GM12878 (cell line): Measurements from ENCODE around the gene LILRB5. TPM values are rescaled to one million over a fixed set of nuclear protein-coding genes. Genes with fewer than 3 reads are reported as not detected.

ENCODE experiments used
- ATAC-seq: fragments of 200-7000 bp; cut with Tn5 transposase; 3 replicates; pipeline ENCODE4 v1.9.1; 2020; ENCODE audit warnings: mild to moderate bottlenecking, moderate library complexity
- BruUV-seq: library from RNA; stranded (reverse); fragments of 400-500 nt; replicated peaks from 2 replicates; lab custom pipeline; 2021; lab: Mats Ljungman, UMichigan
- CTCF ChIA-PET: fragments of 300-600 bp; sonication (Branson Sonifier 250); formaldehyde crosslinking; extraction: SDS; loops from one replicate; lab custom pipeline; 2021; ENCODE audit warnings: inconsistent platforms; lab: Yijun Ruan, JAX
- POLR2A ChIA-PET: fragments of 350-600 bp; formaldehyde crosslinking; extraction: SDS; loops from one replicate; lab custom pipeline; 2021; ENCODE audit warnings: inconsistent platforms; lab: Charles Lee
- RAD21 ChIA-PET: fragments of 300-600 bp; sonication (Branson Sonifier 250); formaldehyde crosslinking; loops from one replicate; lab custom pipeline; 2023; ENCODE audit warnings: antibody characterized with exemption; ENCODE audit not compliant: unreplicated experiment; lab: Charles Lee
- SMC1A ChIA-PET: fragments of 300-600 bp; sonication (Branson Sonifier 250); formaldehyde crosslinking; loops from one replicate; lab custom pipeline; 2023; ENCODE audit not compliant: unreplicated experiment, uncharacterized antibody; lab: Charles Lee
- DNase-seq: peaks from one replicate; pipeline ENCODE4 v3.0.0-alpha.2; 2011; ENCODE audit warnings: low read depth, low spot score
- FAIRE-seq: peaks from 3 replicates; lab custom pipeline; 2011; peaks lifted over from hg19 to GRCh38; lab: Jason Lieb, UNC
- H2AFZ ChIP-seq: 2 replicates; pipeline ENCODE4 v1.6.0; 2011; ENCODE audit warnings: low read depth, low read length, control low read depth; ENCODE audit not compliant: control insufficient read depth
- H3K27ac ChIP-seq: 2 replicates; pipeline ENCODE4 v1.5.1; 2011; ENCODE audit warnings: control low read depth; ENCODE audit not compliant: control insufficient read depth, insufficient read depth
- H3K27me3 ChIP-seq, 2 experiments: replicated peaks in 1 of 2; 2 replicates each; pipeline versions ENCODE4 v1.6.0 to v1.6.1; 2011; ENCODE audit warnings: low read length in 1 of 2; ENCODE audit not compliant: control insufficient read depth in 2 of 2, insufficient read depth in 2 of 2
- H3K36me3 ChIP-seq, 2 experiments: 2 replicates each; pipeline ENCODE4 v1.5.1; 2011; ENCODE audit warnings: low read length in 1 of 2; ENCODE audit not compliant: control insufficient read depth in 2 of 2, insufficient read depth in 2 of 2
- H3K4me1 ChIP-seq: 2 replicates; pipeline ENCODE4 v1.6.1; 2011; ENCODE audit warnings: mild to moderate bottlenecking, low read length, moderate library complexity, mixed read lengths; ENCODE audit not compliant: control insufficient read depth, insufficient read depth
- H3K4me2 ChIP-seq: 2 replicates; pipeline ENCODE4 v1.6.0; 2011; ENCODE audit warnings: control low read depth; ENCODE audit not compliant: control insufficient read depth, insufficient read depth
- H3K4me3 ChIP-seq: fragments of 200-600 bp; sonication (generic); 2 replicates; pipeline ENCODE4 v1.5.1; 2016
- H3K79me2 ChIP-seq: 2 replicates; pipeline ENCODE4 v1.6.0; 2011; ENCODE audit warnings: low read length; ENCODE audit not compliant: control insufficient read depth, insufficient read depth
- H3K9ac ChIP-seq: 2 replicates; pipeline ENCODE4 v1.8.0; 2011; ENCODE audit warnings: low read length, control low read depth, mixed read lengths; ENCODE audit not compliant: control insufficient read depth, insufficient read depth
- H3K9me3 ChIP-seq: replicated peaks from 3 replicates; pipeline ENCODE4 v1.5.1; 2011; ENCODE audit warnings: mild to moderate bottlenecking, low read length; ENCODE audit not compliant: control insufficient read depth, insufficient read depth
- H4K20me1 ChIP-seq: 2 replicates; pipeline ENCODE4 v1.6.0; 2011; ENCODE audit not compliant: control insufficient read depth, insufficient read depth
- EED ChIP-seq: sonication (generic); IDR thresholded peaks from 2 replicates; pipeline ENCODE4 v1.6.1; 2016; ENCODE audit warnings: antibody characterized with exemption, low read depth
- EZH2 ChIP-seq: IDR thresholded peaks from 2 replicates; pipeline ENCODE4 v1.6.1; 2012; ENCODE audit warnings: low read depth, mild to moderate bottlenecking, control low read depth, inconsistent platforms, low read length, borderline replicate concordance; ENCODE audit not compliant: control insufficient read depth
- HDGF ChIP-seq: fragments of 450-650 bp; IDR thresholded peaks from 2 replicates; pipeline ENCODE4 v1.6.1; 2016; ENCODE audit warnings: antibody characterized with exemption
- MAX ChIP-seq: IDR thresholded peaks from 2 replicates; pipeline ENCODE4 v1.6.1; 2012; ENCODE audit warnings: low read depth, low read length, improper control_type of control experiment
- MTA3 ChIP-seq: IDR thresholded peaks from 2 replicates; pipeline ENCODE4 v1.6.1; 2012; ENCODE audit warnings: low read length, inconsistent platforms, borderline replicate concordance
- MXI1 ChIP-seq: fragments of 150-350 bp; IDR thresholded peaks from 2 replicates; pipeline ENCODE4 v1.6.1; 2011; ENCODE audit warnings: low read depth, mild to moderate bottlenecking, inconsistent platforms, low read length, improper control_type of control experiment
- NFXL1 ChIP-seq: fragments of 450-650 bp; IDR thresholded peaks from 2 replicates; pipeline ENCODE4 v1.6.1; 2017; ENCODE audit warnings: antibody characterized with exemption, mild to moderate bottlenecking, borderline replicate concordance
- NFYA ChIP-seq: IDR thresholded peaks from 2 replicates; pipeline ENCODE4 v1.6.1; 2011; ENCODE audit warnings: low read depth, mild to moderate bottlenecking, low read length, improper control_type of control experiment, borderline replicate concordance
- RB1 ChIP-seq: fragments of 450-650 bp; formaldehyde crosslinking; IDR thresholded peaks from 2 replicates; pipeline ENCODE4 v1.6.1; 2017; ENCODE audit warnings: mild to moderate bottlenecking, borderline replicate concordance
- RFX5 ChIP-seq: IDR thresholded peaks from 2 replicates; pipeline ENCODE4 v1.6.1; 2011; ENCODE audit warnings: low read depth, low read length, improper control_type of control experiment
- RUNX3 ChIP-seq: IDR thresholded peaks from 2 replicates; pipeline ENCODE4 v1.6.1; 2012; ENCODE audit warnings: low read length, inconsistent platforms
- SRF ChIP-seq, 2 experiments: IDR thresholded peaks; 2 replicates each; pipeline ENCODE4 v1.6.1; 2011; ENCODE audit warnings: low read depth in 2 of 2, low read length in 2 of 2, mild to moderate bottlenecking in 1 of 2, moderate library complexity in 1 of 2
- ZNF274 ChIP-seq: IDR thresholded peaks from one replicate; pipeline ENCODE4 v1.8.0; 2011; ENCODE audit not compliant: insufficient read length, insufficient read depth
- WGBS: methylation state at CpG from one replicate; pipeline ENCODE4 v1.1.6; 2016; ENCODE audit warnings: low lambda C conversion rate; ENCODE audit not compliant: insufficient replicate concordance, insufficient coverage; ENCODE audit errors: missing lambda C conversion rate; 5-methylcytosine and 5-hydroxymethylcytosine counted together
- in situ Hi-C: fragments of 300-500 bp; cut with MboI; formaldehyde crosslinking; loops from 9 replicates; pipeline ENCODE4 v1.14.3; 2018; ENCODE audit warnings: mixed read lengths
- intact Hi-C: fragments of 100-400 bp; cut with micrococcal nuclease; formaldehyde crosslinking; loops from one replicate; pipeline ENCODE4 v1.14.2; 2022; ENCODE audit not compliant: unreplicated experiment
- polyA plus RNA-seq, 11 experiments: library from polyadenylated mRNA; depleted of rRNA in 4 of 11; unstranded in 6 of 11; stranded (reverse) in 5 of 11; fragments of >200 nt; fragmentation: Nextera tagmentation in 4 of 11; fragmentation: Illumina TruSeq in 1 of 11; extraction: Ambion mirVana in 4 of 11; extraction: Trizol in 1 of 11; gene quantifications; 1 replicate in 1 of 11; 2 replicates in 10 of 11; pipeline versions ENCODE4 v1.2.1 to v1.2.3, GENCODE V29; 2011 to 2016; ENCODE audit warnings: inconsistent platforms in 2 of 11, missing spikeins in 2 of 11, low read depth in 1 of 11
- total RNA-seq, 4 experiments: library from RNA; depleted of rRNA in 3 of 4; stranded (reverse); fragments of >200 nt in 3 of 4; fragmentation: Illumina TruSeq in 1 of 4; extraction: Trizol in 1 of 4; gene quantifications; 2 replicates each; pipeline versions ENCODE4 v1.2.1 to v1.2.3, GENCODE V29; 2013 to 2021
- TF ChIP-seq, protein P1 (sequence below): IDR thresholded peaks from 2 replicates; pipeline ENCODE4 v1.6.1; 2012; ENCODE audit warnings: low read depth, low read length, improper control_type of control experiment

Gene LILRB5
- total and polyA plus RNA-seq, 10 of the 15 experiments (the other 5 are each of a cell fraction or from before 2014, with no cell fraction given): 0.01 to 0.13 TPM; not detected in 8

DNA sequence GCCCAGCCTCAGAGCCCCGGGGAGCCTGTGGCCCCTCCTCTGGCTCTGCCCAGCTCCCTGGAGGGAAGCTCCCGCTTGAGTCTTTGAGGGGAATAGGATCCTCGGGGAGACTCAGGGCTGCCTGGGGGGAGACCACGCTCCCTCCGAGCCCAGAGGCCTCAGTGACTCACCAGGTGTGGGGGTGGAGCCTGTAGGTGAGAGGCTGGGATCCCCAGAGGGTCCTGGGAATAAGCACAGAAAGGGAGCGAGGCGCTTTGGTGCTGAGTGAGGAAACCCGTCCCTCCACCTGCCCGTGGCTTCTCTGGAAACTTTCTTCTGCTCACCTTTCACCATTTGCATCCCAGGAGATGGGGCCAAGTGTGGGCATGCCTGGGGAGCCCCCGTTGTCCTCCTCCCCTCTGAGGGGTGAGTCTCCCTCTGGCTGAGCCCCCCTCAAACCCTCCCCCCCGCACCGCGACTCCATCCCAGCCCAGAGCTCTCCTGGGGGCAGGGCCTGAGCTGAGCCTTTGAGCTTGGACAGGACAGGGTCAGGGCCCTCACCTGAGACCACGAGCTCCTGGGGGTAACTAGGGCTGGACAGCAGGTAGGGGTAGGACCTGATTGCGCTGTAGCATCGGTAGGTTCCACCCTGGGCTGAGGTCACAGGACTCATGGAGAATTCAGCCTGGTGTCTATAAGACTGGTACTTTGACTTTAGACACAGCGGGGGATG lies 2.7 kb downstream of the LILRB5 start:
- Histone ChIP-seq H3K36me3 (no peaks in the 10 kb centered on the region), H4K20me1 (no peaks in the 10 kb centered on the region), H3K79me2 (no peaks in the 10 kb centered on the region), H3K9ac (no peak overlapping the region), H3K4me2 (no peak overlapping the region), H3K27me3 (peaks cover 0 to 4% of the 10 kb centered on the region in 2 experiments; a peak in 1 of 4 replicates), H2AFZ (no peak overlapping the region), H3K27ac (no peak overlapping the region), H3K4me1 (no peaks in the 10 kb centered on the region), H3K4me3 (no peak overlapping the region), H3K9me3 (no peaks in the 10 kb centered on the region)
- no peak for DNase-seq
- ATAC-seq: no peak
- TF ChIP-seq ZNF274: no peak
- TF ChIP-seq RUNX3: no peak
- no peak for TF ChIP-seq MAX
- TF ChIP-seq NFYA: no peak
- ChIA-PET RAD21 (no interaction called here), SMC1A (interaction anchor here (1.0 kb wide), 1 partner anchor 13 kb away, joined by 4 read pairs; no protein-coding TSS in a partner anchor), CTCF (no interaction called here), POLR2A (no interaction called here)
- no peak for FAIRE-seq
- intact Hi-C loops (no loop called here), in situ Hi-C loops (no loop called here)
- BruUV-seq: no TSS peak
- 12% methylated on average over 17 of the region's 17 CpGs for WGBS

DNA sequence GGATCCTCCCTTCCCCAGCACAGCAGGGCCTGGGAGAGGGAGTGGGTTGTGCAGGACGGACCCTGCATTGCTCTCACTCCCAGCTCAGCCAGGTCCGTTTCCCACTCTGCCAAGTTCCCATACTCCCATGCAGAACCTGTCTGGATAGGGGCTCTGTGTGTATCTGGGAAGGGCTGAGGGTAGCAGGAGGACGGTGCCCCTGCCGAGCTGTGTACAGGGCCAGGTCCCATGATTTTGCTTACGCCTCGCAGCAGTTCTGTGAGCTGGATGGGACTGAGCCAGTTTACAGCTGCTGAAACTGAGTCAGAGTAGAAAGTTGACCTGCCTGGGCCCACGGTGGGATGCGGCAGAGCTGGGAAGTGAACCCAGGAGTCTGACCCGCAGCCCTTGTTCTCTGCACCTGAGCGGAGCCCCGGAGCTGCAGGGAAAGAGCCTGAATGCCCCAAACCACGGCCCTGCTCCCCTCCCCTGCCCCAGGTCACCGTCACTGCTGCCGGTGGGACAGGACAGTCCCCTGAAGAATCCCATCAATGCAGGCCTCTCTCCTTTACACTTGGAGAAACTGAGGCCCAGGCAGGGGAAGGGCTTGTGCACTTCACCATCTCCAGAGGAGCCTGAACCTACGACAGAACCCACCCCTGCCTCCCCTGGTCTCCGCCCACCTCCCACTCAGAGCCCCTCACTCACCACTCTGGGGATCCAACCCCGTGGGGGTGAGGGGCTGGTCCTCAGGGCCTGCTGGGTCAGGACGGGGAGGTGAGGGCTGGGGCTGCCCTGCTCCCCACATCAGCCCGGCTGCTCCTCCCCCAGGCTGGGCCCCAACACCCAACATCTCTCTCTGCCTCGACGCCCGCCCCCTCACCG lies 3.5 kb downstream of the LILRB5 start:
- Histone ChIP-seq H3K4me3 (no peak overlapping the region), H3K36me3 (no peaks in the 10 kb centered on the region), H3K27me3 (peaks cover 0 to 4% of the 10 kb centered on the region in 2 experiments; a peak in 1 of 4 replicates), H2AFZ (no peak overlapping the region), H3K9me3 (no peaks in the 10 kb centered on the region), H3K27ac (no peak overlapping the region), H3K79me2 (no peaks in the 10 kb centered on the region), H3K4me1 (no peaks in the 10 kb centered on the region), H3K9ac (no peak overlapping the region), H4K20me1 (no peaks in the 10 kb centered on the region), H3K4me2 (no peak overlapping the region)
- no peak for ATAC-seq
- intact Hi-C loops: no loop called here
- 27% methylated on average over 23 of the region's 23 CpGs for WGBS
- DNase-seq: no peak
- FAIRE-seq: no peak
- ChIA-PET SMC1A (no interaction called here), RAD21 (no interaction called here), CTCF (interaction anchor here (0.7 kb wide), 1 partner anchor 137 kb away, joined by 3 read pairs; no protein-coding TSS in a partner anchor), POLR2A (no interaction called here)
- no TSS peak for BruUV-seq
- in situ Hi-C loops: no loop called here
- TF ChIP-seq RFX5 (no peak), HDGF (no peak), SRF (IDR thresholded peaks at IDR 0.05; ENCODE audit: low read depth in 2 of 2, low read length in 2 of 2) (no peak), MXI1 (no peak), EZH2 (no peak), EED (no peak), MTA3 (no peak), RB1 (no peak), NFXL1 (no peak)
- TF ChIP-seq, protein P1, sequence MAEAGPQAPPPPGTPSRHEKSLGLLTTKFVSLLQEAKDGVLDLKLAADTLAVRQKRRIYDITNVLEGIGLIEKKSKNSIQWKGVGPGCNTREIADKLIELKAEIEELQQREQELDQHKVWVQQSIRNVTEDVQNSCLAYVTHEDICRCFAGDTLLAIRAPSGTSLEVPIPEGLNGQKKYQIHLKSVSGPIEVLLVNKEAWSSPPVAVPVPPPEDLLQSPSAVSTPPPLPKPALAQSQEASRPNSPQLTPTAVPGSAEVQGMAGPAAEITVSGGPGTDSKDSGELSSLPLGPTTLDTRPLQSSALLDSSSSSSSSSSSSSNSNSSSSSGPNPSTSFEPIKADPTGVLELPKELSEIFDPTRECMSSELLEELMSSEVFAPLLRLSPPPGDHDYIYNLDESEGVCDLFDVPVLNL: no peak
